Astrocyte (in vitro differentiated cells and primary cell): ENCODE results near the gene MRPL46. TPM values are rescaled to one million over a fixed set of nuclear protein-coding genes. Genes with fewer than 3 reads are reported as not detected.

Source experiments
- DNase-seq: peaks from one replicate; pipeline ENCODE4 v3.0.0-alpha.2; 2010; ENCODE audit warnings: low read depth
- FAIRE-seq: peaks from 2 replicates; lab custom pipeline; 2011; peaks lifted over from hg19 to GRCh38; lab: Jason Lieb, UNC
- H2AFZ ChIP-seq: 2 replicates; pipeline ENCODE4 v1.6.0; 2012; ENCODE audit warnings: low read depth, low read length, inconsistent platforms
- H3K27ac ChIP-seq: 2 replicates; pipeline ENCODE4 v1.5.1; 2011; ENCODE audit warnings: low read depth, low read length, inconsistent platforms
- H3K27me3 ChIP-seq: 2 replicates; pipeline ENCODE4 v1.6.0; 2011; ENCODE audit warnings: low read length, inconsistent platforms; ENCODE audit not compliant: insufficient read depth
- H3K36me3 ChIP-seq: 2 replicates; pipeline ENCODE4 v1.5.1; 2011; ENCODE audit warnings: low read length, inconsistent platforms; ENCODE audit not compliant: insufficient read depth
- H3K4me1 ChIP-seq: 2 replicates; pipeline ENCODE4 v1.5.1; 2011; ENCODE audit warnings: low read length, inconsistent platforms; ENCODE audit not compliant: insufficient read depth
- H3K4me2 ChIP-seq: 2 replicates; pipeline ENCODE4 v1.6.0; 2012; ENCODE audit warnings: low read length, inconsistent platforms
- H3K4me3 ChIP-seq: 2 replicates; pipeline ENCODE4 v1.5.1; 2011; ENCODE audit warnings: low read depth, mild to moderate bottlenecking, low read length, inconsistent platforms; ENCODE audit not compliant: insufficient read depth
- H3K79me2 ChIP-seq: 2 replicates; pipeline ENCODE4 v1.6.0; 2012; ENCODE audit warnings: mild to moderate bottlenecking, low read length, inconsistent platforms; ENCODE audit not compliant: insufficient read depth
- H3K9ac ChIP-seq: 2 replicates; pipeline ENCODE4 v1.6.0; 2012; ENCODE audit warnings: mild to moderate bottlenecking, low read length, inconsistent platforms
- H3K9me3 ChIP-seq: 2 replicates; pipeline ENCODE4 v1.5.1; 2012; ENCODE audit warnings: low read depth, mild to moderate bottlenecking, low read length, inconsistent platforms; ENCODE audit not compliant: insufficient read depth
- H4K20me1 ChIP-seq: 2 replicates; pipeline ENCODE4 v1.6.0; 2012; ENCODE audit warnings: low read length, inconsistent platforms; ENCODE audit not compliant: insufficient read depth
- H3K27ac Mint-ChIP-seq: one replicate; pipeline ENCODE4 v1.8.0; 2021; ENCODE audit warnings: mild to moderate bottlenecking, mixed read lengths; ENCODE audit not compliant: unreplicated experiment
- H3K27me3 Mint-ChIP-seq: one replicate; pipeline ENCODE4 v1.8.0; 2021; ENCODE audit warnings: low read depth, mixed read lengths; ENCODE audit not compliant: unreplicated experiment
- H3K36me3 Mint-ChIP-seq: one replicate; pipeline ENCODE4 v1.8.0; 2021; ENCODE audit warnings: low read depth, mixed read lengths; ENCODE audit not compliant: unreplicated experiment
- H3K4me1 Mint-ChIP-seq: one replicate; pipeline ENCODE4 v1.8.0; 2021; ENCODE audit warnings: low read depth, mixed read lengths; ENCODE audit not compliant: unreplicated experiment
- H3K4me3 Mint-ChIP-seq: one replicate; pipeline ENCODE4 v1.8.0; 2021; ENCODE audit warnings: mild to moderate bottlenecking, moderate library complexity, mixed read lengths; ENCODE audit not compliant: unreplicated experiment
- H3K9me3 Mint-ChIP-seq: one replicate; pipeline ENCODE4 v1.8.0; 2021; ENCODE audit warnings: mild to moderate bottlenecking, mixed read lengths; ENCODE audit not compliant: unreplicated experiment
- EZH2 ChIP-seq: IDR thresholded peaks from 2 replicates; pipeline ENCODE4 v1.6.1; 2012; ENCODE audit warnings: mild to moderate bottlenecking, low read length, inconsistent platforms; ENCODE audit not compliant: insufficient read depth
- total RNA-seq: library from RNA; stranded (reverse); gene quantifications from 2 replicates; pipeline ENCODE4 v1.2.1, GENCODE V29; 2021
- TF ChIP-seq, protein P1 (sequence below): IDR thresholded peaks from 2 replicates; pipeline ENCODE4 v1.5.1; 2011; ENCODE audit warnings: low read depth, mild to moderate bottlenecking, inconsistent platforms, low read length, moderate library complexity; ENCODE audit not compliant: insufficient read depth

MRPL46 gene
- total RNA-seq, 1 donor from 2014 or later = 24.3 TPM

DNA sequence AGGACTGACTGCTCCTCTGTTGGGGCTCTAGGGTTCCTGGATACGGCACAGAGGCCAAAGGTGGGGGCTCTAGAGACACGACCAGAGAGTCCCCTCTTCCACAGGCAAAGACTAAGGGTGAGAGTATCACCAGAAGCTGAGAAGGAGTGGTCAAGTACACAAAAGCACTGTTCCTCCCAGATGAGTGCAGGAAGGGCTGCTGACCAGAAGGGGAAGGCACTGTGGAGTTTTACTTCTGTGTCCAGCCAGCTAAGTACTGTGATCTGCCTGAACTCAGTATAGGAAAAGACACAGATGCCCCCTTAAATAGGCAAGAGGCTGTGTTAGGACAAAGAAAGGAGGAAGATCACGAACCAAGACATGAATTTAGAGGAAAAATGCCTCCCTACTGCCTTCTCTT, 12.0 kb upstream of the MRPL46 start:
- Histone ChIP-seq H3K4me2 (no peak overlapping the region), H4K20me1 (peaks cover 12% of the 10 kb centered on the region), H3K4me1 (no peaks in the 10 kb centered on the region), H2AFZ (no peak overlapping the region), H3K36me3 (peaks cover 7% of the 10 kb centered on the region), H3K27ac (no peak overlapping the region), H3K9ac (no peak overlapping the region), H3K27me3 (peaks cover 3% of the 10 kb centered on the region), H3K4me3 (no peak overlapping the region), H3K9me3 (no peaks in the 10 kb centered on the region), H3K79me2 (no peaks in the 10 kb centered on the region)
- TF ChIP-seq EZH2 = no peak
- TF ChIP-seq, protein P1, sequence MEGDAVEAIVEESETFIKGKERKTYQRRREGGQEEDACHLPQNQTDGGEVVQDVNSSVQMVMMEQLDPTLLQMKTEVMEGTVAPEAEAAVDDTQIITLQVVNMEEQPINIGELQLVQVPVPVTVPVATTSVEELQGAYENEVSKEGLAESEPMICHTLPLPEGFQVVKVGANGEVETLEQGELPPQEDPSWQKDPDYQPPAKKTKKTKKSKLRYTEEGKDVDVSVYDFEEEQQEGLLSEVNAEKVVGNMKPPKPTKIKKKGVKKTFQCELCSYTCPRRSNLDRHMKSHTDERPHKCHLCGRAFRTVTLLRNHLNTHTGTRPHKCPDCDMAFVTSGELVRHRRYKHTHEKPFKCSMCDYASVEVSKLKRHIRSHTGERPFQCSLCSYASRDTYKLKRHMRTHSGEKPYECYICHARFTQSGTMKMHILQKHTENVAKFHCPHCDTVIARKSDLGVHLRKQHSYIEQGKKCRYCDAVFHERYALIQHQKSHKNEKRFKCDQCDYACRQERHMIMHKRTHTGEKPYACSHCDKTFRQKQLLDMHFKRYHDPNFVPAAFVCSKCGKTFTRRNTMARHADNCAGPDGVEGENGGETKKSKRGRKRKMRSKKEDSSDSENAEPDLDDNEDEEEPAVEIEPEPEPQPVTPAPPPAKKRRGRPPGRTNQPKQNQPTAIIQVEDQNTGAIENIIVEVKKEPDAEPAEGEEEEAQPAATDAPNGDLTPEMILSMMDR = no peak
- Mint-ChIP-seq H3K4me1 (no peaks in the 10 kb centered on the region), H3K27ac (no peak overlapping the region), H3K9me3 (no peaks in the 10 kb centered on the region), H3K4me3 (no peak overlapping the region), H3K27me3 (peaks cover 3% of the 10 kb centered on the region), H3K36me3 (peaks cover 2% of the 10 kb centered on the region)
- DNase-seq = no peak
- no peak for FAIRE-seq

DNA sequence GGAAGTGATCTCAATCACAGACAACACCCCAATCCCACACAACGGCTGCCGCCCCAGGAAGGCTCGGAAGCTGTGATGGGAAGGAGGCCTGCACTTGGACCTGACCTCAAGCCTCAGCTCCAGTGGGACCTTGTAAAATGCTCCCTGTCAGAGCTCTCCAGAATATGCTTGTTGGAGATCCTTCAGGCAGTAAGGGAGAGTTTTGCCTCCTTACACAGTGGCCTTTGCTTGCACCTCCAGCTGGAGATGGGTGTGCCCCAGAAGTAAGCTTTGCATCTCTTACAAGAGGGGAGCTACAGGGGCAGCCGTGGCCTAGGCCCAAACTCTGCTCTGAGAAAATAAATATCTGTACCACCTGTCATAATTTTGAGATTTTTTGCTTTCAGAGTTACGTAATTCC, 10.7 kb upstream of the MRPL46 start:
- TF ChIP-seq, protein P1 = no peak
- TF ChIP-seq EZH2 = no peak
- Mint-ChIP-seq H3K36me3 (peaks cover 5% of the 10 kb centered on the region), H3K4me1 (no peaks in the 10 kb centered on the region), H3K9me3 (no peaks in the 10 kb centered on the region), H3K27me3 (no peaks in the 10 kb centered on the region), H3K27ac (no peak overlapping the region), H3K4me3 (no peak overlapping the region)
- Histone ChIP-seq H3K79me2 (no peaks in the 10 kb centered on the region), H3K27me3 (no peaks in the 10 kb centered on the region), H3K27ac (no peak overlapping the region), H3K4me1 (no peaks in the 10 kb centered on the region), H3K4me2 (no peak overlapping the region), H3K4me3 (no peak overlapping the region), H3K9me3 (no peaks in the 10 kb centered on the region), H2AFZ (no peak overlapping the region), H3K36me3 (peaks cover 7% of the 10 kb centered on the region), H4K20me1 (peaks cover 15% of the 10 kb centered on the region), H3K9ac (no peak overlapping the region)
- DNase-seq = no peak
- FAIRE-seq = no peak

DNA sequence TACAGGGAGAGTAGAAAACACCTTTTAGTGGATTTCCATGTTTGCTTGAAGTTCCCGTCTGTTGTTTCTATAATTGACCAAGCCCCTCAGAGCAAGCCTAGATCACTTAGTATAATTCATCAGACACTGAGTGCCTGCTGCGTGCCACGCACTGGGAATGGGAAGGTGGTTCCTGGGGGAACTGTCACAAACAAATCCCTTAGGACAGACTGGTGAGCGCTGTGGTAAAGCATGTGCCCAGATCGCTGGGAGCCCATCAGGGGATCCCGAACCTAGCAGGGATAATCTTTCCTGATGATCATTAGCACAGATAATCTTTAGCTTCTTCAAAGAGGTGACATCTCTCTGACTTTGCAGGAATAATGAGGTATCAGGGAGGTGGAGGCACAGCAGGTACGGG, 9.9 kb upstream of the MRPL46 start:
- peaks cover 15% of the 10 kb centered on the region for H4K20me1 ChIP-seq
- peaks cover 11% of the 10 kb centered on the region for H3K36me3 ChIP-seq
- H3K9me3 ChIP-seq = no peaks in the 10 kb centered on the region
- Mint-ChIP-seq H3K27ac (no peak overlapping the region), H3K4me3 (no peak overlapping the region), H3K27me3 (no peaks in the 10 kb centered on the region), H3K4me1 (no peaks in the 10 kb centered on the region), H3K36me3 (peaks cover 5% of the 10 kb centered on the region), H3K9me3 (no peaks in the 10 kb centered on the region)
- no peak for FAIRE-seq
- H3K27me3 ChIP-seq = no peaks in the 10 kb centered on the region
- H3K27ac ChIP-seq = no peak overlapping the region
- no peak overlapping the region for H3K9ac ChIP-seq
- no peaks in the 10 kb centered on the region for H3K79me2 ChIP-seq
- no peak overlapping the region for H3K4me2 ChIP-seq
- no peak for TF ChIP-seq EZH2
- TF ChIP-seq, protein P1 = no peak
- H3K4me3 ChIP-seq = no peak overlapping the region
- no peak for DNase-seq
- H2AFZ ChIP-seq = no peak overlapping the region
- H3K4me1 ChIP-seq = no peaks in the 10 kb centered on the region
